GM12878 (cell line): ENCODE results near the gene KIF2C. TPM values are rescaled to one million over a fixed set of nuclear protein-coding genes. Genes with fewer than 3 reads are reported as not detected.

Experiments
- ATAC-seq: fragments of 200-7000 bp; cut with Tn5 transposase; 3 replicates; pipeline ENCODE4 v1.9.1; 2020; ENCODE audit warnings: mild to moderate bottlenecking, moderate library complexity
- BruUV-seq: library from RNA; stranded (reverse); fragments of 400-500 nt; replicated peaks from 2 replicates; lab custom pipeline; 2021; lab: Mats Ljungman, UMichigan
- CTCF ChIA-PET: fragments of 300-600 bp; sonication (Branson Sonifier 250); formaldehyde crosslinking; extraction: SDS; loops from one replicate; lab custom pipeline; 2021; ENCODE audit warnings: inconsistent platforms; lab: Yijun Ruan, JAX
- POLR2A ChIA-PET: fragments of 350-600 bp; formaldehyde crosslinking; extraction: SDS; loops from one replicate; lab custom pipeline; 2021; ENCODE audit warnings: inconsistent platforms; lab: Charles Lee
- RAD21 ChIA-PET: fragments of 300-600 bp; sonication (Branson Sonifier 250); formaldehyde crosslinking; loops from one replicate; lab custom pipeline; 2023; ENCODE audit warnings: antibody characterized with exemption; ENCODE audit not compliant: unreplicated experiment; lab: Charles Lee
- SMC1A ChIA-PET: fragments of 300-600 bp; sonication (Branson Sonifier 250); formaldehyde crosslinking; loops from one replicate; lab custom pipeline; 2023; ENCODE audit not compliant: unreplicated experiment, uncharacterized antibody; lab: Charles Lee
- DNase-seq: peaks from one replicate; pipeline ENCODE4 v3.0.0-alpha.2; 2011; ENCODE audit warnings: low read depth, low spot score
- FAIRE-seq: peaks from 3 replicates; lab custom pipeline; 2011; peaks lifted over from hg19 to GRCh38; lab: Jason Lieb, UNC
- H2AFZ ChIP-seq: 2 replicates; pipeline ENCODE4 v1.6.0; 2011; ENCODE audit warnings: low read depth, low read length, control low read depth; ENCODE audit not compliant: control insufficient read depth
- H3K27ac ChIP-seq: 2 replicates; pipeline ENCODE4 v1.5.1; 2011; ENCODE audit warnings: control low read depth; ENCODE audit not compliant: control insufficient read depth, insufficient read depth
- H3K27me3 ChIP-seq, 2 experiments: replicated peaks in 1 of 2; 2 replicates each; pipeline versions ENCODE4 v1.6.0 to v1.6.1; 2011; ENCODE audit warnings: low read length in 1 of 2; ENCODE audit not compliant: control insufficient read depth in 2 of 2, insufficient read depth in 2 of 2
- H3K36me3 ChIP-seq, 2 experiments: 2 replicates each; pipeline ENCODE4 v1.5.1; 2011; ENCODE audit warnings: low read length in 1 of 2; ENCODE audit not compliant: control insufficient read depth in 2 of 2, insufficient read depth in 2 of 2
- H3K4me1 ChIP-seq: 2 replicates; pipeline ENCODE4 v1.6.1; 2011; ENCODE audit warnings: mild to moderate bottlenecking, low read length, moderate library complexity, mixed read lengths; ENCODE audit not compliant: control insufficient read depth, insufficient read depth
- H3K4me2 ChIP-seq: 2 replicates; pipeline ENCODE4 v1.6.0; 2011; ENCODE audit warnings: control low read depth; ENCODE audit not compliant: control insufficient read depth, insufficient read depth
- H3K4me3 ChIP-seq: fragments of 200-600 bp; sonication (generic); 2 replicates; pipeline ENCODE4 v1.5.1; 2016
- H3K79me2 ChIP-seq: 2 replicates; pipeline ENCODE4 v1.6.0; 2011; ENCODE audit warnings: low read length; ENCODE audit not compliant: control insufficient read depth, insufficient read depth
- H3K9ac ChIP-seq: 2 replicates; pipeline ENCODE4 v1.8.0; 2011; ENCODE audit warnings: low read length, control low read depth, mixed read lengths; ENCODE audit not compliant: control insufficient read depth, insufficient read depth
- H3K9me3 ChIP-seq: replicated peaks from 3 replicates; pipeline ENCODE4 v1.5.1; 2011; ENCODE audit warnings: mild to moderate bottlenecking, low read length; ENCODE audit not compliant: control insufficient read depth, insufficient read depth
- H4K20me1 ChIP-seq: 2 replicates; pipeline ENCODE4 v1.6.0; 2011; ENCODE audit not compliant: control insufficient read depth, insufficient read depth
- ASH2L ChIP-seq: fragments of 300-600, 200-600 bp; sonication (generic); IDR thresholded peaks from 2 replicates; pipeline ENCODE4 v1.6.1; 2017; ENCODE audit warnings: low read depth, mild to moderate bottlenecking, borderline replicate concordance
- CBX3 ChIP-seq: fragments of 200-600 bp; sonication (generic); IDR thresholded peaks from 2 replicates; pipeline ENCODE4 v1.6.1; 2016; ENCODE audit warnings: low read depth, borderline replicate concordance
- CEBPB ChIP-seq, 2 experiments: fragments of 150-350 bp in 1 of 2; IDR thresholded peaks; 2 replicates each; pipeline ENCODE4 v1.6.1; 2012 to 2014; ENCODE audit warnings: low read depth in 2 of 2, low read length in 2 of 2, borderline replicate concordance in 1 of 2, inconsistent platforms in 1 of 2
- CREB1 ChIP-seq: IDR thresholded peaks from 2 replicates; pipeline ENCODE4 v1.6.1; 2012; ENCODE audit warnings: low read depth, mild to moderate bottlenecking, inconsistent platforms
- GABPA ChIP-seq: IDR thresholded peaks from 2 replicates; pipeline ENCODE4 v1.6.1; 2014; ENCODE audit warnings: antibody characterized with exemption, low read depth, mild to moderate bottlenecking, inconsistent platforms
- HDAC2 ChIP-seq: fragments of 200-600 bp; sonication (generic); IDR thresholded peaks from 2 replicates; pipeline ENCODE4 v1.6.1; 2017
- MTA2 ChIP-seq: fragments of 450-650 bp; IDR thresholded peaks from 2 replicates; pipeline ENCODE4 v1.6.1; 2016; ENCODE audit warnings: low read depth, mild to moderate bottlenecking, moderate library complexity
- SIX5 ChIP-seq: IDR thresholded peaks from 2 replicates; pipeline ENCODE4 v1.6.1; 2011; ENCODE audit warnings: mild to moderate bottlenecking, low read depth, low read length, moderate library complexity; ENCODE audit not compliant: severe bottlenecking
- SPI1 ChIP-seq: IDR thresholded peaks from 2 replicates; pipeline ENCODE4 v1.6.1; 2011; ENCODE audit warnings: low read depth, mild to moderate bottlenecking, low read length, moderate library complexity, borderline replicate concordance; ENCODE audit not compliant: insufficient read depth
- ZNF217 ChIP-seq: fragments of 450-650 bp; IDR thresholded peaks from 2 replicates; pipeline ENCODE4 v1.6.1; 2017; ENCODE audit warnings: antibody characterized with exemption, mild to moderate bottlenecking
- WGBS: methylation state at CpG from one replicate; pipeline ENCODE4 v1.1.6; 2016; ENCODE audit warnings: low lambda C conversion rate; ENCODE audit not compliant: insufficient replicate concordance, insufficient coverage; ENCODE audit errors: missing lambda C conversion rate; 5-methylcytosine and 5-hydroxymethylcytosine counted together
- in situ Hi-C: fragments of 300-500 bp; cut with MboI; formaldehyde crosslinking; loops from 9 replicates; pipeline ENCODE4 v1.14.3; 2018; ENCODE audit warnings: mixed read lengths
- intact Hi-C: fragments of 100-400 bp; cut with micrococcal nuclease; formaldehyde crosslinking; loops from one replicate; pipeline ENCODE4 v1.14.2; 2022; ENCODE audit not compliant: unreplicated experiment
- polyA plus RNA-seq, 11 experiments: library from polyadenylated mRNA; depleted of rRNA in 4 of 11; unstranded in 6 of 11; stranded (reverse) in 5 of 11; fragments of >200 nt; fragmentation: Nextera tagmentation in 4 of 11; fragmentation: Illumina TruSeq in 1 of 11; extraction: Ambion mirVana in 4 of 11; extraction: Trizol in 1 of 11; gene quantifications; 1 replicate in 1 of 11; 2 replicates in 10 of 11; pipeline versions ENCODE4 v1.2.1 to v1.2.3, GENCODE V29; 2011 to 2016; ENCODE audit warnings: inconsistent platforms in 2 of 11, missing spikeins in 2 of 11, low read depth in 1 of 11
- total RNA-seq, 4 experiments: library from RNA; depleted of rRNA in 3 of 4; stranded (reverse); fragments of >200 nt in 3 of 4; fragmentation: Illumina TruSeq in 1 of 4; extraction: Trizol in 1 of 4; gene quantifications; 2 replicates each; pipeline versions ENCODE4 v1.2.1 to v1.2.3, GENCODE V29; 2013 to 2021
- TF ChIP-seq, protein P1 (sequence below): fragments of 450-650 bp; IDR thresholded peaks from 2 replicates; pipeline ENCODE4 v1.6.1; 2017; ENCODE audit warnings: mild to moderate bottlenecking, moderate library complexity
- TF ChIP-seq, protein P2 (sequence below): fragments of 150-350 bp; IDR thresholded peaks from 2 replicates; pipeline ENCODE4 v1.6.1; 2014; ENCODE audit warnings: mild to moderate bottlenecking, low read depth, low read length
- TF ChIP-seq, protein P3 (sequence below): fragments of 450-650 bp; IDR thresholded peaks from 2 replicates; pipeline ENCODE4 v1.6.1; 2016; ENCODE audit warnings: mild to moderate bottlenecking
- TF ChIP-seq, protein P4 (sequence below): IDR thresholded peaks from 2 replicates; pipeline ENCODE4 v1.6.1; 2011; ENCODE audit warnings: low read depth, mild to moderate bottlenecking, low read length, moderate library complexity, borderline replicate concordance; ENCODE audit errors: extremely low read depth

The KIF2C gene
- total and polyA plus RNA-seq, 10 of the 15 experiments (the other 5 are each of a cell fraction or from before 2014, with no cell fraction given) = 42.3 to 104 (median 83.8) TPM

DNA sequence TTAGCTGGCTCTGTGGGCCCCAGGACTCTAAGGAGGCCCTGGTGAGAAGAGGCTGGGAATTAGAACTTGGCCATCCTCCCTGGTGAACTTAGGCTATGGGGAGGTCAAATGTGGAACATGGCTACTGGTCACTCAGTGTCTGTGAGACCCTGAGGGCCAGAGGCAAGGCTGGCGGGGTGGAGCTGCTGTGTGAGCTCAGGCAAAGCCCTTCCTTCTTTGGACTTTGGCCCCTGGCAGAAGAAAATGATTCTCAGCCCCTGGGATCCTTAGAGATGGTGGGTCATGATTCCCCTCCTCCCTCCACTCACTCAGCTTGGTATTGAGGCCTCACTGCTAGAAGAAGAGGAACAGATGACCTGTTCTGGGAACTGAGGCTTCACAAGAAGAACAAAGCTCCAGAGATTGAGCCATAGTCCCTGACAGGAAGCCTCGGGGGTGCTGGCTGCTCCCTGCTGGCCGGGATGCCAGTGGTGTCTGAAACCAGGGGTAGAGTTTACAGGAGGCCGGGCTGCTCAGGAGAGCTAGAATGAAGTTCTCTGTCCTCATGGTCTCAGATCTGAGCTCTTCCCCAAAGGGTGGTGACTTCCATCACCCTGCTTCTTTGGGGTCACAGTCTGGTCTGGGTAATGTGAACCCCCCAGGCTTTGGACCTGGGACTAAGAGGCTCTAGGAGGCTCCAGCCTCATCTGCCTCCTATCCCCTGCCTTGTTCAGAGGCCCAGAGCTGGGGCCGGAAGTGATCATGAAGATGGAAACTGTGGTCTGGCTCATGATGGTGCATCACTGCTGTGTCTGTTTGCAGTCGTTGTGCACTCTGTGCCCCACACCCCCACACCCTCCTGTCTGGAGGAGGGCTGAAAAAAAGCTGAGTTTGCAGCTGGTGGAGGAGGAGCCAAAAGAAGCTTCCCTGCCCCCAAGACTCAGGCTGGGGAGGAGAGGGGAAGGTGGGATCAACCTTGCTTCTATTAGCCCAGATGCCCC is 69.6 kb downstream of the KIF2C start:
- peak overlapping the region; percentile 71 for H3K4me2 ChIP-seq
- peaks cover 3 to 4% of the 10 kb centered on the region in 2 experiments; a peak in 3 of 4 replicates for H3K36me3 ChIP-seq
- TSS peak; percentile 71 for BruUV-seq
- POLR2A ChIA-PET = interaction anchor here (0.7 to 5.1 kb wide), 22 partner anchors 9 to 498 kb away, joined by 3 to 59 read pairs (median 5); partner anchors contain the start of genes ARMH1, HECTD3, KIF2C and PLK3
- FAIRE-seq (peak; percentile 97), DNase-seq (peak; percentile 84), ATAC-seq (peak; percentile 55)
- H3K27ac ChIP-seq = peak overlapping the region; percentile 95
- peak overlapping the region; percentile 75 for H3K9ac ChIP-seq
- SMC1A ChIA-PET = interaction anchor here (0.8 to 4.6 kb wide), 13 partner anchors 8 to 202 kb away, joined by 3 to 52 read pairs (median 5); partner anchors contain the start of genes HECTD3, PLK3, RNU5D-1 and RPS8
- WGBS = 26% methylated on average over 6 of the region's 6 CpGs
- H2AFZ ChIP-seq = peak overlapping the region; percentile 70
- intact Hi-C loops = no loop called here
- CTCF ChIA-PET = interaction anchor here (0.5 to 4.1 kb wide), 18 partner anchors 10 to 205 kb away, joined by 3 to 47 read pairs (median 4); partner anchors contain the start of genes BEST4, PLK3 and RNU5D-1
- in situ Hi-C loops = loop anchor here (5.0 kb wide), 1 partner anchor 77 kb away; the partner anchor contains the start of gene RNU5D-1
- H3K4me1 ChIP-seq = peaks cover 48% of the 10 kb centered on the region
- H4K20me1 ChIP-seq = no peaks in the 10 kb centered on the region
- no peaks in the 10 kb centered on the region for H3K9me3 ChIP-seq
- RAD21 ChIA-PET = interaction anchor here (1.0 to 3.5 kb wide), 14 partner anchors 9 to 530 kb away, joined by 3 to 41 read pairs (median 4); partner anchors contain the start of genes HECTD3, PLK3, RNU5D-1 and RPS8
- no peaks in the 10 kb centered on the region for H3K27me3 ChIP-seq
- H3K4me3 ChIP-seq = no peak overlapping the region
- H3K79me2 ChIP-seq = no peaks in the 10 kb centered on the region
- peak; percentile 52 for TF ChIP-seq MTA2
- TF ChIP-seq CEBPB (IDR thresholded peaks at IDR 0.05; ENCODE audit: borderline replicate concordance in 1 of 2, low read depth in 2 of 2, low read length in 2 of 2) = no peak
- TF ChIP-seq GABPA = no peak
- no peak for TF ChIP-seq SIX5
- TF ChIP-seq, protein P1, sequence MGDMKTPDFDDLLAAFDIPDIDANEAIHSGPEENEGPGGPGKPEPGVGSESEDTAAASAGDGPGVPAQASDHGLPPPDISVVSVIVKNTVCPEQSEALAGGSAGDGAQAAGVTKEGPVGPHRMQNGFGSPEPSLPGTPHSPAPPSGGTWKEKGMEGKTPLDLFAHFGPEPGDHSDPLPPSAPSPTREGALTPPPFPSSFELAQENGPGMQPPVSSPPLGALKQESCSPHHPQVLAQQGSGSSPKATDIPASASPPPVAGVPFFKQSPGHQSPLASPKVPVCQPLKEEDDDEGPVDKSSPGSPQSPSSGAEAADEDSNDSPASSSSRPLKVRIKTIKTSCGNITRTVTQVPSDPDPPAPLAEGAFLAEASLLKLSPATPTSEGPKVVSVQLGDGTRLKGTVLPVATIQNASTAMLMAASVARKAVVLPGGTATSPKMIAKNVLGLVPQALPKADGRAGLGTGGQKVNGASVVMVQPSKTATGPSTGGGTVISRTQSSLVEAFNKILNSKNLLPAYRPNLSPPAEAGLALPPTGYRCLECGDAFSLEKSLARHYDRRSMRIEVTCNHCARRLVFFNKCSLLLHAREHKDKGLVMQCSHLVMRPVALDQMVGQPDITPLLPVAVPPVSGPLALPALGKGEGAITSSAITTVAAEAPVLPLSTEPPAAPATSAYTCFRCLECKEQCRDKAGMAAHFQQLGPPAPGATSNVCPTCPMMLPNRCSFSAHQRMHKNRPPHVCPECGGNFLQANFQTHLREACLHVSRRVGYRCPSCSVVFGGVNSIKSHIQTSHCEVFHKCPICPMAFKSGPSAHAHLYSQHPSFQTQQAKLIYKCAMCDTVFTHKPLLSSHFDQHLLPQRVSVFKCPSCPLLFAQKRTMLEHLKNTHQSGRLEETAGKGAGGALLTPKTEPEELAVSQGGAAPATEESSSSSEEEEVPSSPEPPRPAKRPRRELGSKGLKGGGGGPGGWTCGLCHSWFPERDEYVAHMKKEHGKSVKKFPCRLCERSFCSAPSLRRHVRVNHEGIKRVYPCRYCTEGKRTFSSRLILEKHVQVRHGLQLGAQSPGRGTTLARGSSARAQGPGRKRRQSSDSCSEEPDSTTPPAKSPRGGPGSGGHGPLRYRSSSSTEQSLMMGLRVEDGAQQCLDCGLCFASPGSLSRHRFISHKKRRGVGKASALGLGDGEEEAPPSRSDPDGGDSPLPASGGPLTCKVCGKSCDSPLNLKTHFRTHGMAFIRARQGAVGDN = peak; percentile 95
- TF ChIP-seq, protein P2, sequence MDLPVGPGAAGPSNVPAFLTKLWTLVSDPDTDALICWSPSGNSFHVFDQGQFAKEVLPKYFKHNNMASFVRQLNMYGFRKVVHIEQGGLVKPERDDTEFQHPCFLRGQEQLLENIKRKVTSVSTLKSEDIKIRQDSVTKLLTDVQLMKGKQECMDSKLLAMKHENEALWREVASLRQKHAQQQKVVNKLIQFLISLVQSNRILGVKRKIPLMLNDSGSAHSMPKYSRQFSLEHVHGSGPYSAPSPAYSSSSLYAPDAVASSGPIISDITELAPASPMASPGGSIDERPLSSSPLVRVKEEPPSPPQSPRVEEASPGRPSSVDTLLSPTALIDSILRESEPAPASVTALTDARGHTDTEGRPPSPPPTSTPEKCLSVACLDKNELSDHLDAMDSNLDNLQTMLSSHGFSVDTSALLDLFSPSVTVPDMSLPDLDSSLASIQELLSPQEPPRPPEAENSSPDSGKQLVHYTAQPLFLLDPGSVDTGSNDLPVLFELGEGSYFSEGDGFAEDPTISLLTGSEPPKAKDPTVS = no peak
- peak; percentile 45; the same call in 1 of the 2 replicates for TF ChIP-seq ASH2L
- TF ChIP-seq HDAC2 = no peak
- TF ChIP-seq, protein P3, sequence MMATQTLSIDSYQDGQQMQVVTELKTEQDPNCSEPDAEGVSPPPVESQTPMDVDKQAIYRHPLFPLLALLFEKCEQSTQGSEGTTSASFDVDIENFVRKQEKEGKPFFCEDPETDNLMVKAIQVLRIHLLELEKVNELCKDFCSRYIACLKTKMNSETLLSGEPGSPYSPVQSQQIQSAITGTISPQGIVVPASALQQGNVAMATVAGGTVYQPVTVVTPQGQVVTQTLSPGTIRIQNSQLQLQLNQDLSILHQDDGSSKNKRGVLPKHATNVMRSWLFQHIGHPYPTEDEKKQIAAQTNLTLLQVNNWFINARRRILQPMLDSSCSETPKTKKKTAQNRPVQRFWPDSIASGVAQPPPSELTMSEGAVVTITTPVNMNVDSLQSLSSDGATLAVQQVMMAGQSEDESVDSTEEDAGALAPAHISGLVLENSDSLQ = no peak; the same call in 1 of the 2 replicates
- TF ChIP-seq CREB1 = no peak
- peak; percentile 46; the same call in 1 of the 2 replicates for TF ChIP-seq SPI1
- TF ChIP-seq, protein P4, sequence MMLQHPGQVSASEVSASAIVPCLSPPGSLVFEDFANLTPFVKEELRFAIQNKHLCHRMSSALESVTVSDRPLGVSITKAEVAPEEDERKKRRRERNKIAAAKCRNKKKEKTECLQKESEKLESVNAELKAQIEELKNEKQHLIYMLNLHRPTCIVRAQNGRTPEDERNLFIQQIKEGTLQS = no peak
- no peak for TF ChIP-seq CBX3
- TF ChIP-seq ZNF217 = no peak
